NOMO-1 treated with DMSO at 0.1 percent for 48 hours (cell line): ENCODE data around the gene PPP1R3C.

Source experiments
- DNase-seq: peaks from one replicate; lab custom pipeline; 2025; ENCODE audit not compliant: unreplicated experiment; lab: John Stamatoyannopoulos, UW

Gene PPP1R3C

GRCh38 chr10:91632671-91633550 lies at the start of gene PPP1R3C:
Gene PPP1R3C, minus strand, starts transcription at chr10:91633071. Its CDS starts 102 bp downstream, at chr10:91632969.
- peak; percentile 48 for DNase-seq

- DNase-seq = no peak
These were observed 48.7 kb upstream of the PPP1R3C start for GRCh38 chr10:91681361-91682276.

- no peak for DNase-seq
These were observed 47.6 kb upstream of the PPP1R3C start for GRCh38 chr10:91680487-91680886.

- DNase-seq = no peak
These were observed 46.4 kb upstream of the PPP1R3C start for GRCh38 chr10:91679296-91679695.

GRCh38 chr10:91677911-91678310 lies 45.0 kb upstream of the PPP1R3C start:
- DNase-seq = no peak

GRCh38 chr10:91672021-91672608 lies 39.2 kb upstream of the PPP1R3C start:
- no peak for DNase-seq

GRCh38 chr10:91668913-91669312 lies 36.0 kb upstream of the PPP1R3C start:
- DNase-seq = no peak

- DNase-seq = no peak
These were observed 33.0 kb upstream of the PPP1R3C start for GRCh38 chr10:91665842-91666241.

GRCh38 chr10:91664426-91664825 lies 31.6 kb upstream of the PPP1R3C start:
- DNase-seq = no peak

GRCh38 chr10:91662993-91663392 lies 30.1 kb upstream of the PPP1R3C start:
- DNase-seq = no peak

- DNase-seq = no peak
These were observed 20.5 kb upstream of the PPP1R3C start for GRCh38 chr10:91653219-91653870.

GRCh38 chr10:91652364-91652763 lies 19.5 kb upstream of the PPP1R3C start:
- DNase-seq = no peak

GRCh38 chr10:91643700-91644099 lies 10.8 kb upstream of the PPP1R3C start:
- DNase-seq = no peak

GRCh38 chr10:91642831-91643692 lies 10.2 kb upstream of the PPP1R3C start:
- DNase-seq = no peak

- DNase-seq = no peak
These were observed 4.0 kb upstream of the PPP1R3C start for GRCh38 chr10:91636892-91637291.

GRCh38 chr10:91635401-91636400 lies 2.8 kb upstream of the PPP1R3C start:
- peak; percentile 46 for DNase-seq

GRCh38 chr10:91634898-91635297 lies 2.0 kb upstream of the PPP1R3C start:
- no peak for DNase-seq

GRCh38 chr10:91634246-91634645 lies 1.4 kb upstream of the PPP1R3C start:
- no peak for DNase-seq

- no peak for DNase-seq
These were observed 2.2 kb downstream of the PPP1R3C start for GRCh38 chr10:91630625-91631024.
